ENCODE results near the gene GPR137C.

Gene GPR137C

GRCh38 chr14:52609445-52610044 lies 56.9 kb downstream of the GPR137C start:
- Histone ChIP-seq H3K14ac (ENCODE audit: low read length) (no peak overlapping the region), H3K4ac (ENCODE audit: low read length) (no peak overlapping the region), H3K79me1 (ENCODE audit: low read depth, low read length) (no peaks in the 10 kb centered on the region), H3K4me1 (ENCODE audit: control insufficient read depth in 2 of 2, insufficient read depth in 1 of 2, low read depth in 1 of 2, low read length in 2 of 2) (no peaks in the 10 kb centered on the region), H2BK120ac (ENCODE audit: low read depth, low read length) (no peak overlapping the region), H3K36me3 (replicated peaks in 1 of 2; ENCODE audit: control insufficient read depth in 2 of 2, insufficient read depth in 2 of 2, low read length in 2 of 2) (no peaks in the 10 kb centered on the region), H2BK15ac (ENCODE audit: low read length) (no peak overlapping the region), H3K4me3 (ENCODE audit: low read length in 2 of 2) (no peak overlapping the region), H4K91ac (ENCODE audit: low read depth, low read length, poor library complexity) (no peak overlapping the region), H4K8ac (ENCODE audit: low read depth, low read length) (no peak overlapping the region), H3K27ac (replicated peaks; ENCODE audit: low read length) (no peak overlapping the region), H2AFZ (ENCODE audit: low read length) (no peak overlapping the region), H2BK12ac (ENCODE audit: low read length) (no peak overlapping the region), H2AK5ac (ENCODE audit: low read depth, low read length) (no peak overlapping the region), H3K9ac (ENCODE audit: low read depth, low read length, poor library complexity) (no peak overlapping the region), H3K27me3 (ENCODE audit: control insufficient read depth in 3 of 3, insufficient read depth in 3 of 3, low read depth in 1 of 3, low read length in 3 of 3) (no peaks in the 10 kb centered on the region), H3K9me3 (replicated peaks in 1 of 2; ENCODE audit: control insufficient read depth in 2 of 2, insufficient read depth in 1 of 2, low read depth in 1 of 2, low read length in 2 of 2) (peaks cover 2 to 3% of the 10 kb centered on the region in 2 donors), H2BK5ac (ENCODE audit: low read length) (no peak overlapping the region), H3K4me2 (ENCODE audit: insufficient read depth, low read length, poor library complexity, severe bottlenecking) (no peak overlapping the region), H3K18ac (ENCODE audit: low read length) (no peak overlapping the region), H3K23ac (ENCODE audit: low read depth, low read length, poor library complexity) (no peak overlapping the region)
- no CpG with 5 or more reads among the region's 5 CpGs for WGBS, 2 donors (ENCODE audit: extremely low coverage in 2 of 2, insufficient read length in 2 of 2, insufficient replicate concordance in 1 of 2)
- no peak for DNase-seq (ENCODE audit: low spot score)

GRCh38 chr14:52610187-52610586 lies 57.6 kb downstream of the GPR137C start:
- Histone ChIP-seq H3K4me3 (ENCODE audit: low read length in 2 of 2) (no peak overlapping the region), H3K4me2 (ENCODE audit: insufficient read depth, low read length, poor library complexity, severe bottlenecking) (no peak overlapping the region), H2AFZ (ENCODE audit: low read length) (no peak overlapping the region), H3K36me3 (replicated peaks in 1 of 2; ENCODE audit: control insufficient read depth in 2 of 2, insufficient read depth in 2 of 2, low read length in 2 of 2) (no peaks in the 10 kb centered on the region), H3K4me1 (ENCODE audit: control insufficient read depth in 2 of 2, insufficient read depth in 1 of 2, low read depth in 1 of 2, low read length in 2 of 2) (no peaks in the 10 kb centered on the region), H3K18ac (ENCODE audit: low read length) (no peak overlapping the region), H3K4ac (ENCODE audit: low read length) (no peak overlapping the region), H4K91ac (ENCODE audit: low read depth, low read length, poor library complexity) (no peak overlapping the region), H2BK5ac (ENCODE audit: low read length) (no peak overlapping the region), H3K9me3 (replicated peaks in 1 of 2; ENCODE audit: control insufficient read depth in 2 of 2, insufficient read depth in 1 of 2, low read depth in 1 of 2, low read length in 2 of 2) (no peaks in the 10 kb centered on the region), H3K14ac (ENCODE audit: low read length) (no peak overlapping the region), H2BK12ac (ENCODE audit: low read length) (no peak overlapping the region), H3K79me1 (ENCODE audit: low read depth, low read length) (no peaks in the 10 kb centered on the region), H2BK15ac (ENCODE audit: low read length) (no peak overlapping the region), H3K27ac (replicated peaks; ENCODE audit: low read length) (no peak overlapping the region), H3K27me3 (ENCODE audit: control insufficient read depth in 3 of 3, insufficient read depth in 3 of 3, low read depth in 1 of 3, low read length in 3 of 3) (no peaks in the 10 kb centered on the region), H2AK5ac (ENCODE audit: low read depth, low read length) (no peak overlapping the region), H2BK120ac (ENCODE audit: low read depth, low read length) (no peak overlapping the region), H3K23ac (ENCODE audit: low read depth, low read length, poor library complexity) (no peak overlapping the region), H4K8ac (ENCODE audit: low read depth, low read length) (no peak overlapping the region), H3K9ac (ENCODE audit: low read depth, low read length, poor library complexity) (no peak overlapping the region)
- WGBS, 2 donors (ENCODE audit: extremely low coverage in 2 of 2, insufficient read length in 2 of 2, insufficient replicate concordance in 1 of 2): no CpG with 5 or more reads among the region's 2 CpGs
- no peak for DNase-seq (ENCODE audit: low spot score)

GRCh38 chr14:52618602-52619001 lies 66.0 kb downstream of the GPR137C start:
- no peak overlapping the region for H2BK5ac ChIP-seq (ENCODE audit: low read length)
- H3K4ac ChIP-seq (ENCODE audit: low read length): no peak overlapping the region
- no peak overlapping the region for H4K91ac ChIP-seq (ENCODE audit: low read depth, low read length, poor library complexity)
- DNase-seq (ENCODE audit: low spot score): no peak
- H3K18ac ChIP-seq (ENCODE audit: low read length): no peak overlapping the region
- no peak overlapping the region for H2AK5ac ChIP-seq (ENCODE audit: low read depth, low read length)
- H3K9ac ChIP-seq (ENCODE audit: low read depth, low read length, poor library complexity): no peak overlapping the region
- H3K23ac ChIP-seq (ENCODE audit: low read depth, low read length, poor library complexity): no peak overlapping the region
- no peak overlapping the region for H2BK12ac ChIP-seq (ENCODE audit: low read length)
- H3K4me1 ChIP-seq (ENCODE audit: control insufficient read depth in 2 of 2, insufficient read depth in 1 of 2, low read depth in 1 of 2, low read length in 2 of 2): no peaks in the 10 kb centered on the region
- H3K4me2 ChIP-seq (ENCODE audit: insufficient read depth, low read length, poor library complexity, severe bottlenecking): no peak overlapping the region
- H3K9me3 ChIP-seq (replicated peaks in 1 of 2; ENCODE audit: control insufficient read depth in 2 of 2, insufficient read depth in 1 of 2, low read depth in 1 of 2, low read length in 2 of 2): no peaks in the 10 kb centered on the region
- no peak overlapping the region for H3K14ac ChIP-seq (ENCODE audit: low read length)
- H3K27me3 ChIP-seq (ENCODE audit: control insufficient read depth in 3 of 3, insufficient read depth in 3 of 3, low read depth in 1 of 3, low read length in 3 of 3): no peaks in the 10 kb centered on the region
- no peak overlapping the region for H2AFZ ChIP-seq (ENCODE audit: low read length)
- H4K8ac ChIP-seq (ENCODE audit: low read depth, low read length): no peak overlapping the region
- no peaks in the 10 kb centered on the region for H3K36me3 ChIP-seq (replicated peaks in 1 of 2; ENCODE audit: control insufficient read depth in 2 of 2, insufficient read depth in 2 of 2, low read length in 2 of 2)
- H3K27ac ChIP-seq (replicated peaks; ENCODE audit: low read length): no peak overlapping the region
- no CpG with 5 or more reads among the region's 3 CpGs for WGBS, 2 donors (ENCODE audit: extremely low coverage in 2 of 2, insufficient read length in 2 of 2, insufficient replicate concordance in 1 of 2)
- H3K79me1 ChIP-seq (ENCODE audit: low read depth, low read length): peaks cover 2% of the 10 kb centered on the region
- H3K4me3 ChIP-seq (ENCODE audit: low read length in 2 of 2): no peak overlapping the region
- no peak overlapping the region for H2BK120ac ChIP-seq (ENCODE audit: low read depth, low read length)
- H2BK15ac ChIP-seq (ENCODE audit: low read length): no peak overlapping the region

- H3K36me3 ChIP-seq (replicated peaks in 1 of 2; ENCODE audit: control insufficient read depth in 2 of 2, insufficient read depth in 2 of 2, low read length in 2 of 2): no peaks in the 10 kb centered on the region
- H3K9me3 ChIP-seq (replicated peaks in 1 of 2; ENCODE audit: control insufficient read depth in 2 of 2, insufficient read depth in 1 of 2, low read depth in 1 of 2, low read length in 2 of 2): no peaks in the 10 kb centered on the region
- no peak overlapping the region for H3K18ac ChIP-seq (ENCODE audit: low read length)
- H3K4me2 ChIP-seq (ENCODE audit: insufficient read depth, low read length, poor library complexity, severe bottlenecking): no peak overlapping the region
- no peak overlapping the region for H2BK5ac ChIP-seq (ENCODE audit: low read length)
- H4K8ac ChIP-seq (ENCODE audit: low read depth, low read length): no peak overlapping the region
- no CpG with 5 or more reads among the region's 1 CpG for WGBS, 2 donors (ENCODE audit: extremely low coverage in 2 of 2, insufficient read length in 2 of 2, insufficient replicate concordance in 1 of 2)
- no peak overlapping the region for H3K4me3 ChIP-seq (ENCODE audit: low read length in 2 of 2)
- no peak overlapping the region for H2AFZ ChIP-seq (ENCODE audit: low read length)
- no peaks in the 10 kb centered on the region for H3K4me1 ChIP-seq (ENCODE audit: control insufficient read depth in 2 of 2, insufficient read depth in 1 of 2, low read depth in 1 of 2, low read length in 2 of 2)
- no peak overlapping the region for H3K9ac ChIP-seq (ENCODE audit: low read depth, low read length, poor library complexity)
- no peak overlapping the region for H3K14ac ChIP-seq (ENCODE audit: low read length)
- peaks cover 2% of the 10 kb centered on the region for H3K79me1 ChIP-seq (ENCODE audit: low read depth, low read length)
- no peak for DNase-seq (ENCODE audit: low spot score)
- no peak overlapping the region for H3K27ac ChIP-seq (replicated peaks; ENCODE audit: low read length)
- no peak overlapping the region for H2BK120ac ChIP-seq (ENCODE audit: low read depth, low read length)
- no peak overlapping the region for H3K23ac ChIP-seq (ENCODE audit: low read depth, low read length, poor library complexity)
- H3K4ac ChIP-seq (ENCODE audit: low read length): no peak overlapping the region
- H2AK5ac ChIP-seq (ENCODE audit: low read depth, low read length): no peak overlapping the region
- no peak overlapping the region for H4K91ac ChIP-seq (ENCODE audit: low read depth, low read length, poor library complexity)
- H2BK15ac ChIP-seq (ENCODE audit: low read length): no peak overlapping the region
- H3K27me3 ChIP-seq (ENCODE audit: control insufficient read depth in 3 of 3, insufficient read depth in 3 of 3, low read depth in 1 of 3, low read length in 3 of 3): no peaks in the 10 kb centered on the region
- no peak overlapping the region for H2BK12ac ChIP-seq (ENCODE audit: low read length)
Measured at GRCh38 chr14:52619687-52620086, 67.1 kb downstream of the GPR137C start.
